ENCODE data around the gene BBX. TPM values are rescaled to one million over a fixed set of nuclear protein-coding genes. Genes with fewer than 3 reads are reported as not detected.

Gene BBX
- total and polyA plus RNA-seq, 2 of the 4 experiments (the other 2 are of a cell fraction) = 13.6 to 107 TPM

DNA sequence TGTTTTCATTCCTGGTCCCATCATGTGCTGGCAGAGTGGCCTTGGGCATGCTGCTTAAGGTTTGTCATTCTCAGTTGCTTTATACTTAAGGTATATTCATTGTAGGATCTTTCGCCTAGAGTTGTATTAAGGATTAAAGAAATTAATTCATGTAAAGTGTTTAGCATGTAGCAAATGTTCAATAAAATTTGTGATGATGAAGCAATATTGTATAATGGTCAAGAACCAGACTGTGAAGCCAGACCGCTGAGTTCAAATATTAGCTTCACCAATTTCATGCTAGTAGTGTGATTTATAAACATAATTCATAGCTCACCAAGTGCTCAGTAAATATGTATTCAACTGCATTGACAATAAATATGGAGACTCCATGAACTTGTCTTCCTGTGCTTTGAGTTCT is 178.5 kb downstream of the BBX start:
- CTCF ChIA-PET = interaction anchor here (1.1 kb wide), 1 partner anchor 11 kb away, joined by 3 read pairs; no protein-coding TSS in a partner anchor
- no TSS peak for BruUV-seq (replicated peaks)

More for the DNA sequence above, 178.5 kb downstream of the BBX start:
- no peak overlapping the region for H2BK20ac ChIP-seq (ENCODE audit: low read depth, low read length)
- H3K79me1 ChIP-seq (ENCODE audit: low read depth in 1 of 2, low read length in 2 of 2) = peaks cover 11 to 13% of the 10 kb centered on the region in 2 experiments; a peak in 2 of 4 replicates
- H2AFZ ChIP-seq (replicated peaks; ENCODE audit: low read length, poor library complexity) = no peak overlapping the region
- no peak overlapping the region for H2AK5ac ChIP-seq (ENCODE audit: low read depth, low read length)
- DNase-seq (no peak), ATAC-seq (ENCODE audit: low read depth) (no peak)
- no peaks in the 10 kb centered on the region for H3K36me3 ChIP-seq (ENCODE audit: control insufficient read depth, insufficient read depth, low read length)
- no peak overlapping the region for H3K27ac ChIP-seq (ENCODE audit: insufficient read depth, low read length)
- H3K4me3 ChIP-seq (ENCODE audit: insufficient read depth, low read depth, low read length) = no peak overlapping the region
- in situ Hi-C loops (cut with MboI; ENCODE audit: low sequenced_read_pairs) (no loop called here), intact Hi-C loops (cut with micrococcal nuclease) (no loop called here), dilution Hi-C loops (cut with HindIII; ENCODE audit: low sequenced_read_pairs, unreplicated experiment) (no loop called here)
- POLR2A ChIA-PET (ENCODE audit: unreplicated experiment) = no interaction called here
- no peak overlapping the region for H3K4me2 ChIP-seq (ENCODE audit: low read depth, low read length)
- H4K5ac ChIP-seq (ENCODE audit: low read depth, low read length) = no peak overlapping the region
- H3K4me1 ChIP-seq (ENCODE audit: control insufficient read depth, insufficient read depth, low read length) = peaks cover 3% of the 10 kb centered on the region
- no peak overlapping the region for H2AK9ac ChIP-seq (replicated peaks; ENCODE audit: low read depth, low read length, poor library complexity)
- TF ChIP-seq MAFK (IDR thresholded peaks at IDR 0.05; ENCODE audit: low read depth, low read length) = peak; percentile 47
- TF ChIP-seq NFE2L2 (IDR thresholded peaks at IDR 0.05; ENCODE audit: low read depth, low read length) = no peak
- H3K4ac ChIP-seq (ENCODE audit: low read depth, low read length) = no peak overlapping the region
- H3K23ac ChIP-seq (ENCODE audit: low read depth, low read length) = no peak overlapping the region
- H2BK15ac ChIP-seq (ENCODE audit: low read depth, low read length) = no peak overlapping the region
- H2BK120ac ChIP-seq (ENCODE audit: low read depth, low read length) = no peak overlapping the region
- WGBS, 2 experiments (ENCODE audit: extremely low coverage in 2 of 2, insufficient read length in 1 of 2) = 100% methylated on average over 1 of the region's 2 CpGs; no CpG with 5 or more reads in 1 of the 2 experiments
- H3K9me1 ChIP-seq (ENCODE audit: insufficient read depth, low read length) = no peaks in the 10 kb centered on the region; the same call in 1 of the 2 replicates
- H3K27me3 ChIP-seq (ENCODE audit: control insufficient read depth, insufficient read depth, low read length) = no peaks in the 10 kb centered on the region
- no peak overlapping the region for H3K18ac ChIP-seq (ENCODE audit: low read depth, low read length)
- H2BK5ac ChIP-seq (ENCODE audit: low read depth, low read length, poor library complexity, severe bottlenecking) = no peak overlapping the region
- H4K8ac ChIP-seq (ENCODE audit: low read depth in 2 of 2, low read length in 2 of 2) = no peak overlapping the region
- no peak overlapping the region for H4K91ac ChIP-seq (ENCODE audit: insufficient read depth, low read depth, low read length)
- H3K9me3 ChIP-seq (ENCODE audit: control insufficient read depth, insufficient read depth, low read length) = no peaks in the 10 kb centered on the region
- H3K9ac ChIP-seq (ENCODE audit: low read depth, low read length) = no peak overlapping the region
- H3K56ac ChIP-seq (ENCODE audit: extremely low read depth, insufficient read depth, low read length) = no peak overlapping the region
- no peaks in the 10 kb centered on the region for H4K20me1 ChIP-seq (ENCODE audit: insufficient read depth, low read length)
- H3K14ac ChIP-seq (replicated peaks; ENCODE audit: low read depth, low read length) = no peak overlapping the region

Measured in IMR-90 (cell line).